ENCODE measurements around the gene CDSN.
"Not testable (repeated sequence)": the region's sequence is repeated elsewhere in the genome, so short reads cannot be mapped to it uniquely, and the experiment has no call there.

The CDSN gene

GRCh38 chr6:31087494-31088089 lies 32.7 kb downstream of the CDSN start:
- peak; percentile 87 for DNase-seq (ENCODE audit: low spot score)

GRCh38 chr6:31086788-31087440 lies 33.3 kb downstream of the CDSN start:
- DNase-seq (ENCODE audit: low spot score) = no peak

- no peak for DNase-seq (ENCODE audit: low spot score)
Measured at GRCh38 chr6:31083742-31084354, 36.4 kb downstream of the CDSN start.

- DNase-seq (ENCODE audit: low spot score) = no peak
Measured at GRCh38 chr6:31081872-31082271, 38.4 kb downstream of the CDSN start.

GRCh38 chr6:31079656-31080261 lies 40.5 kb downstream of the CDSN start:
- peak; percentile 71 for DNase-seq (ENCODE audit: low spot score)

GRCh38 chr6:31076611-31077010 lies 43.6 kb downstream of the CDSN start:
- DNase-seq (ENCODE audit: low spot score) = no peak

- DNase-seq (ENCODE audit: low spot score) = no peak
Measured at GRCh38 chr6:31075528-31075927, 44.7 kb downstream of the CDSN start.

GRCh38 chr6:31074401-31074800 lies 45.8 kb downstream of the CDSN start:
- DNase-seq (ENCODE audit: low spot score) = no peak

- DNase-seq (ENCODE audit: low spot score) = no peak
Measured at GRCh38 chr6:31070711-31071197, 49.5 kb downstream of the CDSN start.

- peak; percentile 71 for DNase-seq (ENCODE audit: low spot score)
Measured at GRCh38 chr6:31068669-31069340, 51.4 kb downstream of the CDSN start.

- not testable (repeated sequence) for DNase-seq (ENCODE audit: low spot score)
Measured at GRCh38 chr6:31067891-31068668, 52.2 kb downstream of the CDSN start.

- not testable (repeated sequence) for DNase-seq (ENCODE audit: low spot score)
Measured at GRCh38 chr6:31067028-31067427, 53.2 kb downstream of the CDSN start.

GRCh38 chr6:31065556-31065955 lies 54.7 kb downstream of the CDSN start:
- no peak for DNase-seq (ENCODE audit: low spot score)

Measured in CD4-positive, alpha-beta T cell treated with Interleukin-6 at 100 ng/mL for 8 hours (primary cell).